Heart left ventricle (tissue), 13 donors: ENCODE data around the gene SLC39A11.

ENCODE experiments used
- POLR2A ChIP-seq, 2 donors: fragments of 450-650 bp; IDR thresholded peaks; one replicate each; pipeline ENCODE4 v1.6.1; 2017; ENCODE audit warnings: antibody characterized with exemption in 2 of 2, mild to moderate bottlenecking in 2 of 2, moderate library complexity in 2 of 2
- TF ChIP-seq, protein P1 (sequence below), 12 donors: fragments of 200-600 bp; sonication (generic) in 4 of 12; IDR thresholded peaks; one replicate each; pipeline versions ENCODE4 v1.5.0 to v1.8.0; 2018 to 2022; ENCODE audit warnings: antibody characterized with exemption in 12 of 12, mild to moderate bottlenecking in 5 of 12
- donor health status: ischemic (EF 13 %, LVEDD 7.1; RV severe dilation, severe dysfunction).
- donor health status: DM: no; HTN: yes; CAD: no.
- donor health status: DM: no; HTN: no; CAD: no.
- donor health status: ischemic (EF 25% LVEDD 6.9; RV normal size, moderate dysfunction).
- donor health status: ischemic (EF 25% LVEDD 5.7; RV mildly dilated, moderate dysfunction).
- donor health status: ischemic (EF 35%, LVEDD 5.7; RV mildly dilated, moderate dysfunction).
- donor health status: nonischemic (EF 11% LVEDD 7.7; RV severe dilation, severe dysfunction).
- donor health status: DM: yes; HTN: yes; CAD: no.
- donor health status: PGD.
- donor health status: ischemic (EF 29% LVEDD 5.4; RV normal size, mild dysfunction).
- donor health status: nonischemic (EF 23%, LVEDD 6.1; RV moderate dilation, normal function).

GRCh38 chr17:72937707-72938106 lies 154.8 kb downstream of the SLC39A11 start:
- TF ChIP-seq, protein P1, sequence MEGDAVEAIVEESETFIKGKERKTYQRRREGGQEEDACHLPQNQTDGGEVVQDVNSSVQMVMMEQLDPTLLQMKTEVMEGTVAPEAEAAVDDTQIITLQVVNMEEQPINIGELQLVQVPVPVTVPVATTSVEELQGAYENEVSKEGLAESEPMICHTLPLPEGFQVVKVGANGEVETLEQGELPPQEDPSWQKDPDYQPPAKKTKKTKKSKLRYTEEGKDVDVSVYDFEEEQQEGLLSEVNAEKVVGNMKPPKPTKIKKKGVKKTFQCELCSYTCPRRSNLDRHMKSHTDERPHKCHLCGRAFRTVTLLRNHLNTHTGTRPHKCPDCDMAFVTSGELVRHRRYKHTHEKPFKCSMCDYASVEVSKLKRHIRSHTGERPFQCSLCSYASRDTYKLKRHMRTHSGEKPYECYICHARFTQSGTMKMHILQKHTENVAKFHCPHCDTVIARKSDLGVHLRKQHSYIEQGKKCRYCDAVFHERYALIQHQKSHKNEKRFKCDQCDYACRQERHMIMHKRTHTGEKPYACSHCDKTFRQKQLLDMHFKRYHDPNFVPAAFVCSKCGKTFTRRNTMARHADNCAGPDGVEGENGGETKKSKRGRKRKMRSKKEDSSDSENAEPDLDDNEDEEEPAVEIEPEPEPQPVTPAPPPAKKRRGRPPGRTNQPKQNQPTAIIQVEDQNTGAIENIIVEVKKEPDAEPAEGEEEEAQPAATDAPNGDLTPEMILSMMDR (IDR thresholded peaks at IDR 0.05), result no peak
- no peak for TF ChIP-seq POLR2A (IDR thresholded peaks at IDR 0.05)
